RWPE1 (cell line): ENCODE data around the gene MAPK11.
A peak's percentile ranks its signal among the peaks of the same experiment; 100 is the strongest.

Source experiments
- CTCF ChIA-PET: fragments of 350-600 bp; sonication (Branson Sonifier 250); formaldehyde crosslinking; extraction: SDS; loops from one replicate; lab custom pipeline; 2021; lab: Yijun Ruan, JAX
- POLR2A ChIA-PET: fragments of 400-600 bp; formaldehyde crosslinking; extraction: SDS; loops from one replicate; lab custom pipeline; 2020; ENCODE audit warnings: antibody characterized with exemption; ENCODE audit not compliant: low non-redundant PET; lab: Yijun Ruan, JAX
- DNase-seq: peaks from one replicate; pipeline ENCODE4 v3.0.0; 2012; ENCODE audit warnings: low spot score
- H3K27ac ChIP-seq: fragments of 450-650 bp; 2 replicates; pipeline ENCODE4 v1.5.1; 2017
- TF ChIP-seq, protein P1 (sequence below): fragments of 450-650 bp; conservative IDR thresholded peaks from 2 replicates; pipeline ENCODE4 v1.5.1; 2017; ENCODE audit warnings: low read depth, mild to moderate bottlenecking

Gene MAPK11

DNA sequence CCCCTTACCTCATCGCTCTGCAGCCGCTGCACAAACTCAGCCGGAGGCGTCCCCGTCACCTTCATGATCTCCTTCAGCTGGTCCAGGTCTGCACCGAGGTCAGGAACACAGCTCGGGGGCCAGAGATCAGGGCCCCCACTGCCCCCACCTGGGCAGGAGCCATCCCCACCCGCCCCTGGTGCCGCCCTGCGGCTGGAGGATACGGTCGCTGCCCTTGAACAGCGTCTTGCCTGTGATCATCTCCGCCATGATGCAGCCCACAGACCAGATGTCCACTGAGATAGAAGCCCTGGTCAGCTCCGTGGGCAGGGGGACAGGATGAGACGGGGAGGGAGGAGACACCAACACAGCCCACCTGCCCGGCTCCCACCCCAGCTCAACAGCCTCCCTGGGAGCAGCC is 14.6 kb downstream of the MAPK11 start:
- TF ChIP-seq, protein P1, sequence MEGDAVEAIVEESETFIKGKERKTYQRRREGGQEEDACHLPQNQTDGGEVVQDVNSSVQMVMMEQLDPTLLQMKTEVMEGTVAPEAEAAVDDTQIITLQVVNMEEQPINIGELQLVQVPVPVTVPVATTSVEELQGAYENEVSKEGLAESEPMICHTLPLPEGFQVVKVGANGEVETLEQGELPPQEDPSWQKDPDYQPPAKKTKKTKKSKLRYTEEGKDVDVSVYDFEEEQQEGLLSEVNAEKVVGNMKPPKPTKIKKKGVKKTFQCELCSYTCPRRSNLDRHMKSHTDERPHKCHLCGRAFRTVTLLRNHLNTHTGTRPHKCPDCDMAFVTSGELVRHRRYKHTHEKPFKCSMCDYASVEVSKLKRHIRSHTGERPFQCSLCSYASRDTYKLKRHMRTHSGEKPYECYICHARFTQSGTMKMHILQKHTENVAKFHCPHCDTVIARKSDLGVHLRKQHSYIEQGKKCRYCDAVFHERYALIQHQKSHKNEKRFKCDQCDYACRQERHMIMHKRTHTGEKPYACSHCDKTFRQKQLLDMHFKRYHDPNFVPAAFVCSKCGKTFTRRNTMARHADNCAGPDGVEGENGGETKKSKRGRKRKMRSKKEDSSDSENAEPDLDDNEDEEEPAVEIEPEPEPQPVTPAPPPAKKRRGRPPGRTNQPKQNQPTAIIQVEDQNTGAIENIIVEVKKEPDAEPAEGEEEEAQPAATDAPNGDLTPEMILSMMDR, result no peak

DNA sequence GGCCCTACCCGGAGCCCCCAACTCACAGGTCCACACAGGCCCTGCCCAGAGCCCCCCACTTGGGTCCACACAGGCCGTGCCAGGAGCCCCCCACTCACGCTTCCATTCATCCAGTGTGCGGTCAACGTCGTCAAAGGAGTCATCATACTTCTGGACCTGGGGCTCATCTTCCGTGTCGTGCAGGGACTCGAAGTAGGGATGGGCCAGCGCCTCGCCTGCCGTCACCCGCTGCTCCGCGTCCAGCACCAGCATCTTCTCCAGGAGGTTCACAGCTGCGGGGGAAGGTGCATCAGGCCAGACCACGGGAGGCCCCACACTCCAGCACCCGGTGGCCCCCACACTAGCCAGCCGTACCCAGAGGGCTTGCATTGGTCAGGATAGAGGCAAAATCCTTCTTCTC is 15.1 kb downstream of the MAPK11 start:
- ChIA-PET CTCF (no interaction called here), POLR2A (no interaction called here)
- DNase-seq, result no peak
- H3K27ac ChIP-seq, result peak overlapping the region; percentile 89
- TF ChIP-seq, protein P1, result no peak

More for the DNA sequence above, 14.6 kb downstream of the MAPK11 start:
- peak overlapping the region; percentile 89 for H3K27ac ChIP-seq
- ChIA-PET CTCF (interaction anchor here (0.8 kb wide), 1 partner anchor 10 kb away, joined by 4 read pairs; no protein-coding TSS in a partner anchor), POLR2A (no interaction called here)
- no peak for DNase-seq

- ChIA-PET CTCF (no interaction called here), POLR2A (no interaction called here)
- TF ChIP-seq, protein P1, result no peak
- DNase-seq, result no peak
- H3K27ac ChIP-seq, result peak overlapping the region; percentile 89
These were observed 16.2 kb downstream of the MAPK11 start for GRCh38 chr22:50253941-50254340.

- ChIA-PET POLR2A (interaction anchor here (0.5 kb wide), 1 partner anchor 93 kb away, joined by 5 read pairs; no protein-coding TSS in a partner anchor), CTCF (interaction anchor here (0.6 to 0.9 kb wide), 2 partner anchors 22 to 265 kb away, joined by 3 to 4 read pairs; no protein-coding TSS in a partner anchor)
- TF ChIP-seq, protein P1, result no peak
- H3K27ac ChIP-seq, result peak overlapping the region; percentile 89
- no peak for DNase-seq
These were observed 16.9 kb downstream of the MAPK11 start for GRCh38 chr22:50253046-50253915.

DNA sequence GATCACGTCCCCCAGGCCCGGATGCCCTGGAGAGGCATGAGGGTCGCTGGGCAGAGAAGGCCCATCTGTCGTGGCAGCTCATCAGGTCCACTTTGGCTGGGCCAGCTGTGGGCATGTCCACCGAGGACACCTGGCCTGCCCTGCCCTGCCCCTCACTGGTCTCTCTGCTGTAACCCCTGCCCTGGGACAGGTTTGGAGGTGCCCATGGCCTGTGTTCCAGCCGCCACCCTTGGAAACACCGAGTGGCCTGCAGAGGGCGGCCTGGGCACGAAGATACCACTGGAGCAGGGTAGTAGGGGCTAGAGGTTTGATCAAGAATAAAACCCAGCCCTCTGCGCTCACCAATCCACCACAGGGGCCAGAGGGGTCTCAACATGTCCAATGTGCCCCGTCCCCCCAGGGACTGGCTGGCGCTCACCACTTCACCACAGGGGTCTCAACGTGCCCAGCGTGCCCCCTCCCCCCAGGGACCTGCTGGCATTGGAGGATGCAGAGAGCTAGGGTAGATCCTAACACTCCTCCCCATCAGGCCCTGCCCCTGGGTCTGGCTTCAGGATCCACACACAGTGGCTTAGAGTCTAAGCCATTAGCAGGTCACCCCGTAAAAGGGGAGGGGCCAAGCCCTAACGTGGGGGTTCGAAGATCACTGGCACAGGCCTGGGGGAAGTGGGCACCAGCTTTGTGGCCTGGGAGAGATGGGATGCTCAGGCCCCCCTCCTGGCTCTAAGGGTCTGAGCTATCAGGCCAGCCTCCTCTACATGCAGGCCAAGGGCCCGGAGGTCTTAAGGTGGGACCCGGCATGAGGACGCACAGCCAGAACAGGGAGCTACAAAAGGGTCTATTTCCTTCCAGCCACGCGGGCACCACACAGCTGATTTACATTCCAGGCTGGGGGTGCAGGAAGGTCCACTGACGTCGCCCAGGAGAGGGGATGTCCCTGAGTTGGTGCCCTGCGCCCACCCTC is 17.8 kb downstream of the MAPK11 start:
- ChIA-PET POLR2A (interaction anchor here (0.5 kb wide), 1 partner anchor 94 kb away, joined by 5 read pairs; no protein-coding TSS in a partner anchor), CTCF (interaction anchor here (0.6 to 0.9 kb wide), 3 partner anchors 23 to 266 kb away, joined by 3 to 4 read pairs (median 3); no protein-coding TSS in a partner anchor)
- H3K27ac ChIP-seq, result peak overlapping the region; percentile 89
- DNase-seq, result peak; percentile 58
- TF ChIP-seq, protein P1, result peak; percentile 82
